ACC112 (cell line): ENCODE measurements around the gene GPR12.

Experiments
- H2AFZ ChIP-seq: fragments of 200-600 bp; sonication (generic); one replicate; pipeline ENCODE4 v1.6.0; 2017; ENCODE audit warnings: antibody characterized with exemption, low read length; ENCODE audit not compliant: unreplicated experiment
- H3K27ac ChIP-seq: fragments of 200-600 bp; sonication (generic); 2 replicates; pipeline ENCODE4 v1.5.1; 2014; ENCODE audit warnings: low read depth, mild to moderate bottlenecking, antibody characterized with exemption, low read length, moderate library complexity
- H3K27me3 ChIP-seq: fragments of 200-600 bp; sonication (generic); 2 replicates; pipeline ENCODE4 v1.6.1; 2014; ENCODE audit warnings: mild to moderate bottlenecking, antibody characterized with exemption, low read length, moderate library complexity, mixed read lengths; ENCODE audit not compliant: insufficient read depth
- H3K36me3 ChIP-seq: fragments of 200-600 bp; sonication (generic); 2 replicates; pipeline ENCODE4 v1.6.1; 2016; ENCODE audit warnings: mild to moderate bottlenecking, antibody characterized with exemption, low read length, moderate library complexity, mixed read lengths; ENCODE audit not compliant: insufficient read depth
- H3K4me1 ChIP-seq: fragments of 200-600 bp; sonication (generic); one replicate; pipeline ENCODE4 v1.6.1; 2016; ENCODE audit warnings: low read length, mixed read lengths; ENCODE audit not compliant: insufficient read depth, unreplicated experiment, control insufficient read depth
- H3K4me3 ChIP-seq: fragments of 200-600 bp; sonication (generic); 2 replicates; pipeline ENCODE4 v1.5.1; 2014; ENCODE audit warnings: mild to moderate bottlenecking, low read depth, low read length
- H3K79me2 ChIP-seq: fragments of 200-600 bp; sonication (generic); one replicate; pipeline ENCODE4 v1.6.0; 2016; ENCODE audit warnings: low read length; ENCODE audit not compliant: control insufficient read depth, unreplicated experiment, insufficient read depth

The GPR12 gene

DNA sequence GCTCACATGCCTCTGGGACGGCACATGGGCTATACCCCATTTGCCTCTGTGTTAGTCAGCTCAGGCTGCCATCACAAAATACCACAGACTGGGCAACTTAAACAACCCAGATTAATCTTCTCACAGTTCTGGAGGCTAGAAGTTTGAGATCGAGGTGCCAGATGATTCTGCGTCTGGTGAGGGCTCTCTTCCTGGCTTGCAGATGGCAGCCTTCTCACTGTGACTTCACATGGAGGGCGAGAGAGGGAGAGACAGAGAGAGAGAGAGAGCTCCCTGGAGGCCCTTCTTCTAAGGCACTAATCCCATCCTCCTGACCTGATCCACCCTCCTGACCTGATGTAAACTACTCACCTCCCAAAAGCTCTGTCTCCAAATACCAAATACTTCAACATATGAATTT is 55.0 kb downstream of the GPR12 start:
- Histone ChIP-seq H3K27ac (no peak overlapping the region), H3K4me1 (no peaks in the 10 kb centered on the region), H2AFZ (no peak overlapping the region), H3K36me3 (no peaks in the 10 kb centered on the region), H3K4me3 (no peak overlapping the region), H3K27me3 (peaks cover 8% of the 10 kb centered on the region), H3K79me2 (no peaks in the 10 kb centered on the region)
